ENCODE results near the gene SRPK2. TPM values are rescaled to one million over a fixed set of nuclear protein-coding genes. Genes with fewer than 3 reads are reported as not detected.

The SRPK2 gene
- total RNA-seq, 1 donor from 2014 or later, result 56.4 TPM

- peaks cover 11% of the 10 kb centered on the region for H3K4me1 Mint-ChIP-seq (ENCODE audit: low read depth)
Observed at GRCh38 chr7:105281966-105282365, 106.8 kb downstream of the SRPK2 start.

GRCh38 chr7:105279688-105280007 is 109.1 kb downstream of the SRPK2 start:
- DNase-seq (ENCODE audit: low spot score), result no peak
- Mint-ChIP-seq H3K36me3 (ENCODE audit: low read depth) (no peaks in the 10 kb centered on the region), H3K4me3 (no peak overlapping the region), H3K27me3 (ENCODE audit: insufficient read depth) (no peaks in the 10 kb centered on the region), H3K9me3 (no peaks in the 10 kb centered on the region), H3K4me1 (ENCODE audit: low read depth) (peaks cover 7% of the 10 kb centered on the region), H3K27ac (no peak overlapping the region)
- intact Hi-C loops (cut with micrococcal nuclease), result no loop called here

More at GRCh38 chr7:105281966-105282365, 106.8 kb downstream of the SRPK2 start:
- Mint-ChIP-seq H3K36me3 (ENCODE audit: low read depth) (no peaks in the 10 kb centered on the region), H3K27me3 (ENCODE audit: insufficient read depth) (no peaks in the 10 kb centered on the region), H3K4me3 (no peak overlapping the region), H3K27ac (no peak overlapping the region), H3K9me3 (no peaks in the 10 kb centered on the region)
- DNase-seq (ENCODE audit: low spot score), result no peak
- intact Hi-C loops (cut with micrococcal nuclease), result no loop called here

GRCh38 chr7:105278973-105279687 is 109.6 kb downstream of the SRPK2 start:
- no peaks in the 10 kb centered on the region for H3K9me3 Mint-ChIP-seq
- no peaks in the 10 kb centered on the region for H3K27me3 Mint-ChIP-seq (ENCODE audit: insufficient read depth)
- no peaks in the 10 kb centered on the region for H3K36me3 Mint-ChIP-seq (ENCODE audit: low read depth)
- no peak overlapping the region for H3K27ac Mint-ChIP-seq
- H3K4me3 Mint-ChIP-seq, result no peak overlapping the region
- no peak for DNase-seq (ENCODE audit: low spot score)
- H3K4me1 Mint-ChIP-seq (ENCODE audit: low read depth), result peaks cover 7% of the 10 kb centered on the region
- intact Hi-C loops (cut with micrococcal nuclease), result no loop called here

- DNase-seq (ENCODE audit: low spot score), result no peak
- Mint-ChIP-seq H3K27me3 (ENCODE audit: insufficient read depth) (no peaks in the 10 kb centered on the region), H3K4me3 (no peak overlapping the region), H3K27ac (no peak overlapping the region), H3K4me1 (ENCODE audit: low read depth) (peaks cover 7% of the 10 kb centered on the region), H3K9me3 (no peaks in the 10 kb centered on the region), H3K36me3 (ENCODE audit: low read depth) (no peaks in the 10 kb centered on the region)
- intact Hi-C loops (cut with micrococcal nuclease), result no loop called here
Observed at GRCh38 chr7:105278565-105278964, 110.2 kb downstream of the SRPK2 start.

GRCh38 chr7:105277341-105277740 is 111.4 kb downstream of the SRPK2 start:
- no peaks in the 10 kb centered on the region for H3K36me3 Mint-ChIP-seq (ENCODE audit: low read depth)
- no peaks in the 10 kb centered on the region for H3K27me3 Mint-ChIP-seq (ENCODE audit: insufficient read depth)
- H3K4me3 Mint-ChIP-seq, result no peak overlapping the region
- no peak overlapping the region for H3K27ac Mint-ChIP-seq
- H3K9me3 Mint-ChIP-seq, result no peaks in the 10 kb centered on the region
- no peak for DNase-seq (ENCODE audit: low spot score)
- H3K4me1 Mint-ChIP-seq (ENCODE audit: low read depth), result peaks cover 7% of the 10 kb centered on the region
- intact Hi-C loops (cut with micrococcal nuclease), result no loop called here

- Mint-ChIP-seq H3K27me3 (ENCODE audit: insufficient read depth) (no peaks in the 10 kb centered on the region), H3K27ac (no peak overlapping the region), H3K4me3 (no peak overlapping the region), H3K36me3 (ENCODE audit: low read depth) (peaks cover 3% of the 10 kb centered on the region), H3K9me3 (no peaks in the 10 kb centered on the region), H3K4me1 (ENCODE audit: low read depth) (peaks cover 26% of the 10 kb centered on the region)
- DNase-seq (ENCODE audit: low spot score), result no peak
- intact Hi-C loops (cut with micrococcal nuclease), result no loop called here
Observed at GRCh38 chr7:105270117-105270516, 118.6 kb downstream of the SRPK2 start.

GRCh38 chr7:105269397-105269796 is 119.3 kb downstream of the SRPK2 start:
- H3K4me1 Mint-ChIP-seq (ENCODE audit: low read depth), result peaks cover 26% of the 10 kb centered on the region
- H3K27ac Mint-ChIP-seq, result peak overlapping the region; percentile 57
- DNase-seq (ENCODE audit: low spot score), result no peak
- no peaks in the 10 kb centered on the region for H3K27me3 Mint-ChIP-seq (ENCODE audit: insufficient read depth)
- H3K9me3 Mint-ChIP-seq, result no peaks in the 10 kb centered on the region
- H3K36me3 Mint-ChIP-seq (ENCODE audit: low read depth), result peaks cover 3% of the 10 kb centered on the region
- intact Hi-C loops (cut with micrococcal nuclease), result loop anchor here (1.0 to 5.0 kb wide), 4 partner anchors 20 to 119 kb away; partner anchors contain the start of gene SRPK2
- peak overlapping the region; percentile 72 for H3K4me3 Mint-ChIP-seq

GRCh38 chr7:105268511-105269392 is 120.0 kb downstream of the SRPK2 start:
- no peaks in the 10 kb centered on the region for H3K27me3 Mint-ChIP-seq (ENCODE audit: insufficient read depth)
- peak overlapping the region; percentile 72 for H3K4me3 Mint-ChIP-seq
- peaks cover 26% of the 10 kb centered on the region for H3K4me1 Mint-ChIP-seq (ENCODE audit: low read depth)
- intact Hi-C loops (cut with micrococcal nuclease), result loop anchor here (1.0 to 5.0 kb wide), 4 partner anchors 21 to 120 kb away; partner anchors contain the start of gene SRPK2
- DNase-seq (ENCODE audit: low spot score), result no peak
- peak overlapping the region; percentile 57 for H3K27ac Mint-ChIP-seq
- H3K36me3 Mint-ChIP-seq (ENCODE audit: low read depth), result peaks cover 3% of the 10 kb centered on the region
- H3K9me3 Mint-ChIP-seq, result no peaks in the 10 kb centered on the region

- intact Hi-C loops (cut with micrococcal nuclease), result loop anchor here (2.0 to 5.0 kb wide), 3 partner anchors 39 to 121 kb away; partner anchors contain the start of gene SRPK2
- H3K27ac Mint-ChIP-seq, result no peak overlapping the region
- no peak for DNase-seq (ENCODE audit: low spot score)
- peaks cover 26% of the 10 kb centered on the region for H3K4me1 Mint-ChIP-seq (ENCODE audit: low read depth)
- H3K4me3 Mint-ChIP-seq, result peak overlapping the region; percentile 67
- H3K9me3 Mint-ChIP-seq, result no peaks in the 10 kb centered on the region
- H3K27me3 Mint-ChIP-seq (ENCODE audit: insufficient read depth), result no peaks in the 10 kb centered on the region
- H3K36me3 Mint-ChIP-seq (ENCODE audit: low read depth), result peaks cover 3% of the 10 kb centered on the region
Observed at GRCh38 chr7:105268056-105268455, 120.7 kb downstream of the SRPK2 start.

GRCh38 chr7:105267244-105267643 is 121.5 kb downstream of the SRPK2 start:
- Mint-ChIP-seq H3K4me1 (ENCODE audit: low read depth) (peaks cover 26% of the 10 kb centered on the region), H3K27ac (peak overlapping the region; percentile 53), H3K36me3 (ENCODE audit: low read depth) (peaks cover 3% of the 10 kb centered on the region), H3K27me3 (ENCODE audit: insufficient read depth) (no peaks in the 10 kb centered on the region), H3K4me3 (peak overlapping the region; percentile 69), H3K9me3 (no peaks in the 10 kb centered on the region)
- intact Hi-C loops (cut with micrococcal nuclease), result loop anchor here (5.0 kb wide), 1 partner anchor 40 kb away; no protein-coding TSS in a partner anchor
- no peak for DNase-seq (ENCODE audit: low spot score)

- intact Hi-C loops (cut with micrococcal nuclease), result loop anchor here (5.0 kb wide), 1 partner anchor 43 kb away; no protein-coding TSS in a partner anchor
- Mint-ChIP-seq H3K27ac (no peak overlapping the region), H3K4me3 (no peak overlapping the region), H3K36me3 (ENCODE audit: low read depth) (peaks cover 12% of the 10 kb centered on the region), H3K4me1 (ENCODE audit: low read depth) (peaks cover 21% of the 10 kb centered on the region), H3K27me3 (ENCODE audit: insufficient read depth) (no peaks in the 10 kb centered on the region), H3K9me3 (peaks cover 9% of the 10 kb centered on the region)
- no peak for DNase-seq (ENCODE audit: low spot score)
Observed at GRCh38 chr7:105264707-105265106, 124.0 kb downstream of the SRPK2 start.

GRCh38 chr7:105261689-105262088 is 127.0 kb downstream of the SRPK2 start:
- peaks cover 12% of the 10 kb centered on the region for H3K9me3 Mint-ChIP-seq

More at GRCh38 chr7:105261689-105262088, 127.0 kb downstream of the SRPK2 start:
- DNase-seq (ENCODE audit: low spot score), result no peak
- peaks cover 13% of the 10 kb centered on the region for H3K36me3 Mint-ChIP-seq (ENCODE audit: low read depth)
- peaks cover 14% of the 10 kb centered on the region for H3K4me1 Mint-ChIP-seq (ENCODE audit: low read depth)
- intact Hi-C loops (cut with micrococcal nuclease), result no loop called here
- H3K4me3 Mint-ChIP-seq, result no peak overlapping the region
- H3K27ac Mint-ChIP-seq, result no peak overlapping the region
- H3K27me3 Mint-ChIP-seq (ENCODE audit: insufficient read depth), result no peaks in the 10 kb centered on the region

Data from activated T-helper 1 cell treated with anti-CD3 and anti-CD28 coated beads, Interleukin-12 subunit alpha, Interleukin-12 subunit beta, Interleukin-2, Interleukin-4 antibody, amounts not matched to agents 30 ng/mL and 10 ng/mL and 1 ng/mL, durations not matched to agents 14 hours and 24 hours and 36 hours (primary cell).